ENCODE measurements around the gene SOCS7. TPM values are rescaled to one million over a fixed set of nuclear protein-coding genes. Genes with fewer than 3 reads are reported as not detected.
A peak's percentile ranks its signal among the peaks of the same experiment; 100 is the strongest.

SOCS7 gene
- total RNA-seq, 1 donor from 2014 or later: 14.0 TPM

DNA sequence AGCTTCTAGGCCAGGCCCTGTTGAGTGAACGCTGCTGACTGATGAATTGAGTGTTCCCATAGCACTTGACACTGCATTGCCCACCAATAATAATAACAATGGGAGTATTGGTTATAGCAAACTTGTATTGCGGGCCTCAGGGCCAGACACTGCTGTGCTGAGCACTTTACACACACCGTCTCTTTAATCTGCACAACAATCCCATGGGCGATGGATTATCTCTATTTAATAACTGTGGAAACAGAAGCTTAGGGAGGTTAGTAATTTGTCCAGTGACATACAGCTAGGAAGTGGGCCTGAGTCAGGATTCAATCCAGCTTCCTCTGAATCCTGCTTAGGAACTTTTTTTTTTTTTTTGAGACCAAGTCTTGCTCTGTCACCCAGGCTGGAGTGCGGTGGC lies 87.8 kb downstream of the SOCS7 start:
- Mint-ChIP-seq H3K4me3 (no peak overlapping the region), H3K36me3 (ENCODE audit: low read depth) (no peaks in the 10 kb centered on the region), H3K4me1 (no peaks in the 10 kb centered on the region), H3K27me3 (peaks cover 4% of the 10 kb centered on the region), H3K9me3 (no peaks in the 10 kb centered on the region), H3K27ac (no peak overlapping the region)
- ATAC-seq (ENCODE audit: low read depth) (no peak), DNase-seq (no peak)
- CTCF ChIA-PET: no interaction called here
- POLR2A ChIA-PET: interaction anchor here (0.7 kb wide), 1 partner anchor 297 kb away, joined by 4 read pairs; no protein-coding TSS in a partner anchor
- intact Hi-C loops (cut with micrococcal nuclease): no loop called here
- TF ChIP-seq, protein P1, sequence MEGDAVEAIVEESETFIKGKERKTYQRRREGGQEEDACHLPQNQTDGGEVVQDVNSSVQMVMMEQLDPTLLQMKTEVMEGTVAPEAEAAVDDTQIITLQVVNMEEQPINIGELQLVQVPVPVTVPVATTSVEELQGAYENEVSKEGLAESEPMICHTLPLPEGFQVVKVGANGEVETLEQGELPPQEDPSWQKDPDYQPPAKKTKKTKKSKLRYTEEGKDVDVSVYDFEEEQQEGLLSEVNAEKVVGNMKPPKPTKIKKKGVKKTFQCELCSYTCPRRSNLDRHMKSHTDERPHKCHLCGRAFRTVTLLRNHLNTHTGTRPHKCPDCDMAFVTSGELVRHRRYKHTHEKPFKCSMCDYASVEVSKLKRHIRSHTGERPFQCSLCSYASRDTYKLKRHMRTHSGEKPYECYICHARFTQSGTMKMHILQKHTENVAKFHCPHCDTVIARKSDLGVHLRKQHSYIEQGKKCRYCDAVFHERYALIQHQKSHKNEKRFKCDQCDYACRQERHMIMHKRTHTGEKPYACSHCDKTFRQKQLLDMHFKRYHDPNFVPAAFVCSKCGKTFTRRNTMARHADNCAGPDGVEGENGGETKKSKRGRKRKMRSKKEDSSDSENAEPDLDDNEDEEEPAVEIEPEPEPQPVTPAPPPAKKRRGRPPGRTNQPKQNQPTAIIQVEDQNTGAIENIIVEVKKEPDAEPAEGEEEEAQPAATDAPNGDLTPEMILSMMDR (IDR thresholded peaks at IDR 0.05): no peak

DNA sequence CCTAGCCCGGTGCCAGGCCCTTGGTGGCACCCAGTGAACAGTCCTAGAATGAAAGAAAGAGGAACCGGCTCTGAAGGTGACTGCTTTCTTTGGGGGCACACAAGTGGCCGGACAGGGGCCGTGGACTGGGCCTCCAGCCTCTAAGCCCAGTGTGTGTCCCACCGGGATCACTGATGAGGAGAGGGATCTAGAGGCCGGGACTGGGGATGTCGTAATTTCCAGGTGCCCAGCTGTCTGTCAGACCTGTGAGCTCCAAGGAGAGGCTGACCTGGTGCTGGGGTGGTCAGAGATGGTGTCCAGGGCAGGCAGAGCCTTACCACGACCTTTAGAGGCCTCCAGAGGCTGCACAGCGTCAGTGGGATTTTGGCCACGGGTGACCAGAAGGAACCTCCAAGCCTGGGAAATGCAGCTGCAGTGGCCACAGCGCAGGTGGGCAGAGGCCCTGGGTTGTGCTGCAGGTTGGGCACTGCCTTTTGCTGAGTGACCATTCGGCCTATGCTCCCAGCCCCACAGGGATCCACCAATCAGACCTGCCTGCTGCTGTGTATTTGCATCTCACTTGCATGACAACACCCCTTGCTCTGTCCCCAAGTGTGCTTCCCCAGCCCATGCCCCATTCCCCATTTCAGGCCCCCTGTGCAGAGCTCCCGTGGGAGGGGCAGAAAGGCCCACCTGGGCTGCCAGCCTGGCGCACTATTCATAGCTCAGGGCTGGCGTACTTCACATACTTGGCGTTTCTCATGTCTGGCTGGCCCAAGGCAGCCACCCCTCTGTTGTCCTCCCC lies 89.2 kb downstream of the SOCS7 start:
- Mint-ChIP-seq H3K27ac (no peak overlapping the region), H3K9me3 (no peaks in the 10 kb centered on the region), H3K4me1 (no peaks in the 10 kb centered on the region), H3K4me3 (no peak overlapping the region), H3K27me3 (peaks cover 4% of the 10 kb centered on the region), H3K36me3 (ENCODE audit: low read depth) (no peaks in the 10 kb centered on the region)
- CTCF ChIA-PET: interaction anchor here (0.6 kb wide), 1 partner anchor 41 kb away, joined by 3 read pairs; no protein-coding TSS in a partner anchor
- TF ChIP-seq, protein P1 (IDR thresholded peaks at IDR 0.05): no peak
- POLR2A ChIA-PET: no interaction called here
- DNase-seq (no peak), ATAC-seq (ENCODE audit: low read depth) (no peak)
- intact Hi-C loops (cut with micrococcal nuclease): no loop called here

DNA sequence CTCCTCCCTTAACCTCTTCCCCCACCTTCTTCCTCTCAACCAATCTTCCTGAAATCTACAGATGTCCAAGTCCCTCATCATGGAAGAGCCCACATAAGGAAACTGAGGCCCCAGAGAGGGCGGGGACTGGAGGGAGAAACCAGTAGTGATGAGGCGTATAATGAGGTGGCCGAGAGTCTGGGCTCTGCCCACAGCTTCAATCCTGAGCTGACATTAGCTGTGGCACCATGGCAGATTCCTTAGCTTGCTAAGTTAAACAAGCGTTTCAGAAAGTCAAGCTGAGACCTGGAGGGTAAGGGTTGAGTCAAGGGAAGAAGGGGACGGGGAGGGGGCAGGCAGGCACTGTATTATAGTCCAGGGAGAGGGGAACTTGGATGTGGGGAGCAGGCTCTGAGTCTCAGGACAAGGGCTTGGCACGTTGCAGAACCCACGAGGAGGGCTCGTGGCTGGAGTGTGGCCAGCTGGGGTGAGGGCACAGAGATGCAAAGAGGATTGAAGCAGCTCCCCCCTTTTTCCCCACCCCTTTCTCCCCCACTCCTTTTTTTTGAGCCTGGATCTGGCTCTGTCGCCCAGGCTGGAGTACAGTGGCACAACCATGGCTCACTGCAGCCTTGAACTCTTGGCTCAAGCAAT lies 89.9 kb downstream of the SOCS7 start:
- Mint-ChIP-seq H3K4me3 (no peak overlapping the region), H3K4me1 (no peaks in the 10 kb centered on the region), H3K27me3 (peaks cover 4% of the 10 kb centered on the region), H3K36me3 (ENCODE audit: low read depth) (no peaks in the 10 kb centered on the region), H3K9me3 (no peaks in the 10 kb centered on the region), H3K27ac (no peak overlapping the region)
- ATAC-seq (ENCODE audit: low read depth) (no peak), DNase-seq (no peak)
- intact Hi-C loops (cut with micrococcal nuclease): no loop called here
- ChIA-PET CTCF (no interaction called here), POLR2A (no interaction called here)
- TF ChIP-seq, protein P1 (IDR thresholded peaks at IDR 0.05): no peak

DNA sequence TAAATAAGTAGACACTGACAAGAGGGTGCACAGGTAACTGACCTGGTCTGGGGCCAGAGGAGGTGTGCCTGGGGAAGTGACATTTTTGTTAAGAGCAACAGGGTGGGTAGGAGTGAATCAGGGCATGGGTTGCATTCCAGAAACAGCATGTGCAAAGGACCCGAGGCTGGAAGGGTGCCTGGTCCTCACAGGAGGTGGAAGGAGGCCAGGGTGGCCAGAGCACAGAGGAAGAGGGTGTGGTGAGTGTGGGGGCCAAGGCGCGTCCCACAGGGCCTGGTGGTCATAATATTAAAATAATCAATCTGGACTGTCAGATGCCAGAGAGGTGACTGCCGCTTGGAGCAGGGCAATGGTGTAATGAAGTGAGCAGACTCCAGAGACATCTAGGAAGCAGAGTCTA lies 90.9 kb downstream of the SOCS7 start:
- H3K36me3 Mint-ChIP-seq (ENCODE audit: low read depth): no peaks in the 10 kb centered on the region
- H3K4me3 Mint-ChIP-seq: no peak overlapping the region
- DNase-seq (no peak), ATAC-seq (ENCODE audit: low read depth) (no peak)
- no peak overlapping the region for H3K27ac Mint-ChIP-seq
- ChIA-PET POLR2A (no interaction called here), CTCF (no interaction called here)
- H3K9me3 Mint-ChIP-seq: no peaks in the 10 kb centered on the region
- H3K27me3 Mint-ChIP-seq: peaks cover 4% of the 10 kb centered on the region
- no peaks in the 10 kb centered on the region for H3K4me1 Mint-ChIP-seq
- TF ChIP-seq, protein P1 (IDR thresholded peaks at IDR 0.05): no peak
- intact Hi-C loops (cut with micrococcal nuclease): no loop called here

DNA sequence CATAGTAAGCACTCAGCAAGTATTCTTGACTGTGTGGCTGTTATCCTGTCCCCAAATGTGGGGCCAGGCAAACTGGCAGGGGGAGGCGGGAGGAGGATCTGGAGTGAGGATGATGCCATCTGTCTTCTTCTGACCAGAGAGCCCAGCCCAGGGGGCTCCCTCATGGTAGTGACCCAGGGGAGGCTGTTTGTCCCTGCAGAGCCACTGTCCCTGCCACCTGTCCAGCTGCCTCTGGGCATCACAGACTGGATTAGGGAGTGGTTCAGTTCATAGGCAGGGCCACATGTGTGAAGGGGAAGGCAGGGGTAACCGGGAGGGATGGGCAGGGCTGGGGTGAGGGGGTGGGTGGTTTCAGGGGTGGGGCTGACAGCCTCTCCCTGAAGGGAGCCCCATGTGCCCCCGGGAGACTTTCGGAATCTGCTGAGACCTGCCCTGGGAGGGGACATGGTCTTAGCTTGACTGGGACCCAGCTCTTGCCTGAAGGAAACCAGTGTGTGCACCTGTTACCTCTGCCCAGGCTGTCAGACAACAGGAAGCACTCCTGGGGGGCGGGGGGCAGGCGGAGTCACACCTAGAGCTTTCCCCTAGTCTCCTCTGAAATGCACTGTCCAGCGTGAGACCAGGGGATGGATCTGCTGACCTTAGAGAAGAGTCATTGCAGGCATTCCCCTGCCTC lies 91.8 kb downstream of the SOCS7 start:
- POLR2A ChIA-PET: no interaction called here
- DNase-seq: no peak
- H3K27me3 Mint-ChIP-seq: peaks cover 4% of the 10 kb centered on the region
- CTCF ChIA-PET: interaction anchor here (1.0 to 1.9 kb wide), 2 partner anchors 11 to 224 kb away, joined by 4 to 5 read pairs; no protein-coding TSS in a partner anchor
- no peaks in the 10 kb centered on the region for H3K36me3 Mint-ChIP-seq (ENCODE audit: low read depth)
- TF ChIP-seq, protein P1 (IDR thresholded peaks at IDR 0.05): no peak
- H3K9me3 Mint-ChIP-seq: no peaks in the 10 kb centered on the region
- H3K4me1 Mint-ChIP-seq: no peaks in the 10 kb centered on the region
- no peak overlapping the region for H3K27ac Mint-ChIP-seq
- H3K4me3 Mint-ChIP-seq: no peak overlapping the region
- intact Hi-C loops (cut with micrococcal nuclease): loop anchor here (1.0 kb wide), 3 partner anchors 42 to 141 kb away; no protein-coding TSS in a partner anchor
- ATAC-seq (ENCODE audit: low read depth): peak; percentile 21
